Heart left ventricle (tissue), 13 donors: ENCODE measurements around the gene OLFML3.

Experiments
- POLR2A ChIP-seq, 2 donors: fragments of 450-650 bp; IDR thresholded peaks; one replicate each; pipeline ENCODE4 v1.6.1; 2017; ENCODE audit warnings: antibody characterized with exemption in 2 of 2, mild to moderate bottlenecking in 2 of 2, moderate library complexity in 2 of 2
- TF ChIP-seq, protein P1 (sequence below), 12 donors: fragments of 200-600 bp; sonication (generic) in 4 of 12; IDR thresholded peaks; one replicate each; pipeline versions ENCODE4 v1.5.0 to v1.8.0; 2018 to 2022; ENCODE audit warnings: antibody characterized with exemption in 12 of 12, mild to moderate bottlenecking in 5 of 12
- donor health status: ischemic (EF 13 %, LVEDD 7.1; RV severe dilation, severe dysfunction).
- donor health status: DM: no; HTN: yes; CAD: no.
- donor health status: DM: no; HTN: no; CAD: no.
- donor health status: ischemic (EF 25% LVEDD 6.9; RV normal size, moderate dysfunction).
- donor health status: ischemic (EF 25% LVEDD 5.7; RV mildly dilated, moderate dysfunction).
- donor health status: ischemic (EF 35%, LVEDD 5.7; RV mildly dilated, moderate dysfunction).
- donor health status: nonischemic (EF 11% LVEDD 7.7; RV severe dilation, severe dysfunction).
- donor health status: DM: yes; HTN: yes; CAD: no.
- donor health status: PGD.
- donor health status: ischemic (EF 29% LVEDD 5.4; RV normal size, mild dysfunction).
- donor health status: nonischemic (EF 23%, LVEDD 6.1; RV moderate dilation, normal function).

DNA sequence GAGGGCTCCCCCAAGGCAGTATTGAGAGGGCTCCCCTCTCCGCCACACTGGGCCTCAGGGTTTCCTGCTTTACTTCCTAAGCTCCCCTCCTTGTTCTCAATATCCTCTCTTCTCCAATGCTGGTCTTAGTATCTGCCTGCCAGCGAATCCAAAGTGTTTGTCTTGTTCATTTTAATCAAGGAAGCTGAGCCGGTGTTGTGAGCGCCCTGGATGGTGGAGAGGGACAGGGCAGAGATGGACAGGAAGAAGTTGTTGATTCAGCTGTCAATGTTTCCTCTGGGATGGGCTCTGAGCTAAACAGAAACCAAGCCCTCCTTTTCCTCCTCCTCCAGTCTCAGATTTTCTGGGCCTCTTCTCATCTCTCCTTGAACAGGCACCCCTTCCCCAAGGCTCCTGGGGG, 5.4 kb downstream of the OLFML3 start:
- TF ChIP-seq, protein P1, sequence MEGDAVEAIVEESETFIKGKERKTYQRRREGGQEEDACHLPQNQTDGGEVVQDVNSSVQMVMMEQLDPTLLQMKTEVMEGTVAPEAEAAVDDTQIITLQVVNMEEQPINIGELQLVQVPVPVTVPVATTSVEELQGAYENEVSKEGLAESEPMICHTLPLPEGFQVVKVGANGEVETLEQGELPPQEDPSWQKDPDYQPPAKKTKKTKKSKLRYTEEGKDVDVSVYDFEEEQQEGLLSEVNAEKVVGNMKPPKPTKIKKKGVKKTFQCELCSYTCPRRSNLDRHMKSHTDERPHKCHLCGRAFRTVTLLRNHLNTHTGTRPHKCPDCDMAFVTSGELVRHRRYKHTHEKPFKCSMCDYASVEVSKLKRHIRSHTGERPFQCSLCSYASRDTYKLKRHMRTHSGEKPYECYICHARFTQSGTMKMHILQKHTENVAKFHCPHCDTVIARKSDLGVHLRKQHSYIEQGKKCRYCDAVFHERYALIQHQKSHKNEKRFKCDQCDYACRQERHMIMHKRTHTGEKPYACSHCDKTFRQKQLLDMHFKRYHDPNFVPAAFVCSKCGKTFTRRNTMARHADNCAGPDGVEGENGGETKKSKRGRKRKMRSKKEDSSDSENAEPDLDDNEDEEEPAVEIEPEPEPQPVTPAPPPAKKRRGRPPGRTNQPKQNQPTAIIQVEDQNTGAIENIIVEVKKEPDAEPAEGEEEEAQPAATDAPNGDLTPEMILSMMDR (IDR thresholded peaks at IDR 0.05): no peak
- TF ChIP-seq POLR2A (IDR thresholded peaks at IDR 0.05): no peak
